HG03469 (cell line): Measurements from ENCODE around the gene SPOCD1.

Experiments used
- ATAC-seq: cut with Tn5 transposase; IDR thresholded peaks from one replicate; pipeline ENCODE4 v1.9.1; 2021; ENCODE audit warnings: mild to moderate bottlenecking, moderate library complexity, moderate number of reproducible peaks; ENCODE audit not compliant: unreplicated experiment

SPOCD1 gene

DNA sequence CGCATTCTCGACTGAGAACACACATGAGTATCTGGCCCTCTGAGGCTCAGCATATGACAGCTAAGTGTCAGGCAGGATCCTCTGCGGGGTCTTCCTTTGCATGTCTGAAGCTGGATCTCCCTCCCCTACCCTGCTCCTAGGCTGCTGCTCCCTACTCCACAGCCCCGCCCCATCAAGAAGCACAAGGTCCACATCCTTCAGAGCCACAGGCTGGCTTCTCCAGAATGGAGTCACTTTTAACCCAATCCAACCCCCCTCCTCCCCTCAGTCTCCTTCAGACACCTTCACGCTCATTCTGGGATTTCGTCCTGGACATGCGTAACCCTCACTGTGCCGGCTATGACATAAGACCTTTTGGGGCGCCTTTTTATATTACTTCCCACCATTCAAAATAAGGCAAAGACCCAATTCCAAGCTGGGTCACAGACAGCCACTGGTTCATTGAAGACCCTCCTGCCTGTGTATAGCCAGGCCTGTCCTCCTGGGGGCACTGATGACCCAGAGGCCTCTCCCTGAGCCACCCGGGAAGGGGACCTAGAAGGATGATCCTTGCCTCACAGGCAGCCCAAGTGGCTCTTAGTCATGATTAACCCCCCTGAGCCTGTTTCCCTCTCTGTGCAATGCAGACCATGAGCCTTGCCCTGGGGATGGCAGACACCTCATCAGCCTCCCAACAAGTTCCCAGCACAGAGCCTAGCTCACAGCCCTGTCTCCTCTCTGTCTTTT lies 56.4 kb downstream of the SPOCD1 start:
- no peak for ATAC-seq

DNA sequence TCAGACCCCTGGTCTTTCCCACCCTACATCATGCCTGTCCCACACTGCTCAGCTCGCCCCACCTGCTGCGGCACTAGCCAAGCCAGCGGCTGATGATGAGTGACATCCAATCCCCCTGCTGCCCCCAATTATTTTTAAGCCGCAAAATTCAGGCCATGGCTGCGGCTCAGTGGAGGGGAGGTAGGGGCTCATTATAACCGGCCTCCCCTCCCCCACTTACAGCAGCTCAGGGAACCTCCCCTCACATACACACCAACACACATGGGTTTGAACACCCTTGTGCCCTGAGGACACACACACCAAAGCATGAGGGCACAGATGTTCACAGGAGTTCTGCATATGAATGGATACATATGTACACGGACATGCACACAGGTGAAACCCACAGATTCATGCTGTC lies 57.0 kb downstream of the SPOCD1 start:
- no peak for ATAC-seq

DNA sequence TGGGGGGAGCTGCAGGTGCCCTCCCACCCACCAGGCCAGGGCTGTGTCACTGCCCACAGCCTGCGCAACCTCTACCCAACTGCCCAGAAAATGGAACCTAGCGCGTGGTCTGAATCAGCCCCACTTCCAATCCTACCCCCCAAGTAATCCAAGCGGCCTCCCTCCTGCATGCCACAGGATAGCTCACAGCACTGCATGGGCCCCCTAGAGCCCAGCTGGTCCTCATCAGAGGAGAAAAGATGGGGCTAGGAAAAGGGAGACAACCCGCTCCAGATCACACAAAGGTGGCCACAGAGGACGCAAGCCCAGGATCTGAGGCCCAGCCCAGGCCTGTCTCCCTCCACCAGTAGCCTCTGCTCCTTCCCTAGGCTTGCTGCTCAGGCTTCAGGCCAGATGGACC lies 57.8 kb downstream of the SPOCD1 start:
- no peak for ATAC-seq

DNA sequence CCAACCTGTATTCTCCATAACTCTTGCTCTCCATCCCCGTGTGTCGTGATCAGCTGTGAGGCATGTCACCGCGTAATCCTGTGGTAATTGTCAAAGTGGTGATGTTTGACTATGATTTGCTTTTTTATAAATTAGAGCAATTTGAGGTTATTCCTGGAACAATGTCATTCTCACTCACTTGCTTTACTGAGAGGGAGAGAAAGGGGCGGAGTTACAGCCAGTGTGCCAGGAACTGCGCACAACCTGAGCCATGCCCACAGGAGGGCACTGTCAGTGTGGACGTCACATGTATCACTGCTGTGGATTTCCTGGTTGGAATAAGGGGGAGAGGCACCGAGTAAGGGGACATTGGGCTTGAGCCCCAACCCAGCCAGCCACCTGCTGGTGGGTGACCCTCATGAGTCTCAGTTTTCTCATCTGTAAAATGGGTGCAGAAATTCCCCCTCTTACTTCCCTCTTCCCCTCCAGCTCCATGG lies 58.6 kb downstream of the SPOCD1 start:
- ATAC-seq, result no peak

DNA sequence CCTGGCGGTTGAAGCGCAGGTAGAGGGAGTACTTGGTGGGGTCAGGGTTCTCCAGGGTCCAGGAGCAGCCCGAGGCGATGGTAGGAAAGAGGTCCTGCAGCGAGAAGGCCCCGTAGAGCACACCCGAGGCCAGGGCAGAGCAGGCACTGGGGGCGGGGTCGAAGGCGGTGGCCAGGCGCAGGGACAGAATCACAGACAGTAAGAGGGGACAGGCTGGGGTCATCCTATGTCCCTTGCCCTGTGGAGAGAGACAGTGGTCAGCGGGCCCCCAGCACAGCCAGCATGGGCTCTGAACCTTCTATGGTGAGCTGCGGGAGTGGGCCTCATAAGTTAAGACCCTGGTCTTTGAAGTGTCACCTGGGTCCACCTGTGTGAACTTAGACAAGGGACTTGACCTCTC lies 59.2 kb downstream of the SPOCD1 start:
- ATAC-seq, result no peak

DNA sequence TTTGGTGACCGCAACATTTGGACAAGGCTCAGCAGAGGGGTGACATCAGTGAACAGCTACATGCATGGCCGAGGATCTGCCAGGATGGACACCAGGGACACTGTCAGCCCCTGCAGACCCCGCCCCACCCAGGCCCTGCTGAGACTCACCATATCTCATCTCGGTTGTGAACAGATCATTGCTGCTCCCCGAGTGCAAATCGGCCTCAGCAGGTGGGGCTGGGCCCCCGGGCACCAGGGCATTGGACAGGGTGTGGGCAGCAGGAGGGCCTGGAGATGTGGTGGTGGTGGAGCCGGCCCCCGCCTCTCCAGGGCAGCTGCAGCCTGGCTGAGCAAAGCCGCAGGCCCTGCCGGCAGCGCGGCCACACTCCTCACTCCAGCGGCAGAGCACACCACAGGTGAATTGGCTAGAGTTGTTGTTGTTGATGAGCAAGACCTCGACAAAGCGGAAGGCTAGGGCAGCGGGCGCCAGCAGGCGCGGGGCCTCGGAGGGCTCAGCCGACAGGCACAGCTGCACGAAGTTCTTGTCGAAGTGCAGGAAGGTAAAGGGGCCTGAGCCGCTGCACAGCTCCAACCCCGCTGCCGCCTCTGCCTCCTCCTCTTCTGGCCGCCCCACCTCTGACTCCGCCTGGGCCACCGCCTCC lies 59.9 kb downstream of the SPOCD1 start:
- no peak for ATAC-seq

DNA sequence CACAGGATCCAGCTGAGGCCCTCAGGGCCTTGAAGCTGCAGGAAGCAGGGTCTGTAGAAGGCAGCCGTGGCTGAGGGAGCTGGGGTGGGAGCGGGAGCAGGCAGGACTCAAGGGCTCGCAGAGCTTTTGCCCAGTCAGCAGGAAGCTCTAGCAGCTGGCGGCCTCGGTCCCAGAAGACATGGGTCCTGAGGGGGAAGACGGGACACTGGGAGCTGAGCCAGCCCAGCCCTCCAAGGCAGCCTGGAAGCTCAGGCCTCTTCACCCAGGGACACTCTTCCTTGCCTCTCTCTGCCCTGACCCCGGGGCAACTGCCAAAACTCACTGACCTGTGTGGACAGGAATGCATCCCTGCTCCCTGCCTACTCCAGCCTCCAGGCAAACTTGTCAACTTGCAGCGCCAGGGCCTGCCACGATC lies 60.6 kb downstream of the SPOCD1 start:
- no peak for ATAC-seq

DNA sequence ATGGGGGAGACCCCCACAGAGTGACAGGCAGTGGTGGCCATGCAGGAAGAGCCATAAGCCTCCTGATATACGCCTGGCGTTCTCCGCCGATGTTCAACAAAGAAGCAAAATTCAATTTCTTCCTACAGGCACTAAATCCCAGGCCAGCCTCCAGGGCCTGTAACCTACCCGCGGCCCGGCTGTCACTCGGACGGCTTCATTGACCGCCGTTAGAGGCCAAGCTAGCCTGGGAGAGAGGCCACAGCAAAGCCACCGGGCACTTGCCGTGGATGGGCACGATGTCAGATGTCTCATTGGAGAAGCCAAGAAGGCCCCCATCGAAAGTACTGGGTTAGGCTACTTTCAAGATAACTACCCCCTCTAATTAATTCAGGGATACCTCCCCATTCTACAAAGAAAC lies 61.4 kb downstream of the SPOCD1 start:
- ATAC-seq, result no peak

DNA sequence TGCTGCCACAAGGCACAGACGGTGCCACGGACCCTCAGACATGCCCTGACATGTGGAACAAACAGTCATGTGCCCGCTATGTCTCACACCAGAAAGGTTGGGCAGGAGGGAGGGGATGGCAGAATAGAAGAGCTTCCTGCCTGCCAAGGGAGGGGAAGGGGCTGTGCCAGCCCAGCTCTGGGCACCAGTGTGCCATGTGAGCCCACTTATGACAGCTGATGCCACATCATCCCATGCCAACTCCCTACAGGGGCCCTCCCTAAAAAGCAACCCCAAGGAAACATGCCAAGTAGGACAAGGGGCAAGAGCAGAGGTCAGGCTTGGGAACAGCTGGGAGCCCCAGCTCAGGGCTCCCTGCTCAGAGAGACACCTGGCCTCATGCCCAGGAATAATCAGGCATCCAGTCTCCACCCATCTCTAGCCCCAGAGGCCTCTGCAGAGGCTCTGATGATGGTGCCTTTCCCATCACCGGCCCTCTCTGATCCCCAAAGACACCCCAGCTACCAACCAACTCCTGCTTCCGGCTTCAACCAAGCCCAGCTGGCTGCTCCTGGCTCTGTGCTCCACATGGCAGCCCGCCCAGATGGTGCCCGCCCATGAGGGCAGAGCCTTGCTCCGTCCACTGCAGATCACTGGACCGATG lies 62.0 kb downstream of the SPOCD1 start:
- no peak for ATAC-seq

DNA sequence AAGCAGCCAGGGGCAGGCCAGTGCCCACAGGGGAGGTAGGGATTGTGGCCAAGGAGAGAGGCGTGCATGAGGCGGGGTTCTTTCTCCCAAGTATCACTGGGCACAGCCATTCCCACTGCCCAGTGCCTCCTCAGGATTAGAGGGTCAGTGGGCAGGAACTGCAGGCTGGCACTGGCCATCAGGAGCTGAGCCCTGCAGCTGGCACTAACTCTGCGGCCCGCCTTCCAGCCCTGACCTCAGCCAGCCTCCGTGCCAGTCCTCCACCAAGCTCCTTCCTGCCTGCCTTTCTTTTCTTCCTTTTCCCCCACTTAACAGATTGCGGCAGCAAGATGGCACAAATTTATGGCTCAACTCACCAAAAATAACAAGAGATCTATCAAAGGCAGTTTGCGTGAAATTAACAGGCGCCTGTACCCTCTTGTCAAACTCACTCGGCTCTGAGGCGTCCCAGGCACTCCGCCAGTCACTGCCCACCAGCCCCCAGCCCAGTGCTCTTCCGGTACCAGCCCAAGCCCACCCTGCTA lies 62.8 kb downstream of the SPOCD1 start:
- no peak for ATAC-seq

DNA sequence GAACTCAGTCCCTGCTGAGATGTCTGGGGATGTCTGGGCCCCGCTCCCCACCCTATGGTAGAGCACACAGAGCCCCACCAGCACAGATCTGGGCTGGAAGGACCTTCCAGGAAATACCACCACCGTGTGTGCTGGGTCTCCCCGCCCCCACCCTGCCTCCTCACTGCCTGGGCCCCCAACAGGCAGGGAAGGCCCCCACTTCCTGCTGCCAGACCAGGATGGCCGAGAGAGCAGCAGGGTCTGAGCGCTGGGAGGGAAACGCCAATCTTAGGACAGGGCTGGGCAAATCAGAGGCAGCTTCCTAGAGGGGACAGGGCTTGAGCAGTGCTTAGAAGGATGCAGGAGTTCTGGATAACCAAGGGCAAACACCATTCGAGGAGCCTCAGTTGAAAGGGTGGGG lies 63.6 kb downstream of the SPOCD1 start:
- ATAC-seq, result no peak

DNA sequence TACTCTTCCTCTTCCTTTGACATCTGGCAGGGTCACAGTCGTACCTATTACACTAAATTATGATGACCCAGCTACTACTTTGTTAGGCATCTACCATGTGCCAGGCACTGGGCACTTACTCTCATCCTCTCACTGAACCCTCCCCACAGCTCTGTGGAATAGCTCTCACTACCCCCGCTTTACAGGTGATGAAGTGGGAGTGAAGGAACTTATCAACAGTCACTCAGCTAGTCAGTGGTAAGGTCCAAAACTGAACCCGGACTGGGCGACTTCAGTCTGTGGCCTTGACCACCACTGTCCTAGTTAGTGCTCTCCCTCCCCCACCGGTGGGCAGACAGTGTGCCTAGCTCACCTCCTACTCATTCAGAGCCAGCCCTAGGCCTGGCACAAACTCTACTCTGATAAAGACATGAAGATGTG lies 64.0 kb downstream of the SPOCD1 start:
- no peak for ATAC-seq

DNA sequence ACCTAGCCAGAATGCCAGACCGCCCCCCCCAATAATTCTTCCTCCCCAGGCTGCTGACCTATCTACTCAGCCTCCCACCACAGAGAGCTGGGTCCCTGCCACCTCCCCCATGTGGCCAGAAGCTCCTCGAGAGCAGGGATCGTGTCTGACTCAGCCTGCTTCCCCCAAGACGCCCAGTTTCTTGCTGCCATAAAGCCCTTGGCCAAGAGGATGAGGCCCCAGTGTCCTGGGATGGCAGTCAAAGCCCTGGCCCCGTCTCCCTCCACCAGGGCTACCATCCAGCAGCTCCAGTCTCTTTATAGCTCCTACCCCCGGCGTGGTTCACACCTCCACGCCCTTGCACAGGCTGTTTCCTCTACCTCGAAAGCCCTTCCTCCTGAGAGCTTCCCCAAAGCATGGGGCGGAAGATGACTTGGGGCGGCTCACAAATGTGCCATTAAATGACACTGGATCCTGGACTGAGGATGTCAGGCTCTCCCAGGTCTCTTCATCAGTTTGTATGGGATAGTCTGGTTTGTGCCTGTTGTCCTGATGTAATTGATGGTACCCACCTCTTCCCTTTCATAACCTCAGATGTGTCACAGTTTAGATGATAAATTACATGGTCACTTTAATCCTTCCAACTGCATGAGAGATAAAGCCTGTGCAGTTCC lies 64.8 kb downstream of the SPOCD1 start:
- no peak for ATAC-seq

DNA sequence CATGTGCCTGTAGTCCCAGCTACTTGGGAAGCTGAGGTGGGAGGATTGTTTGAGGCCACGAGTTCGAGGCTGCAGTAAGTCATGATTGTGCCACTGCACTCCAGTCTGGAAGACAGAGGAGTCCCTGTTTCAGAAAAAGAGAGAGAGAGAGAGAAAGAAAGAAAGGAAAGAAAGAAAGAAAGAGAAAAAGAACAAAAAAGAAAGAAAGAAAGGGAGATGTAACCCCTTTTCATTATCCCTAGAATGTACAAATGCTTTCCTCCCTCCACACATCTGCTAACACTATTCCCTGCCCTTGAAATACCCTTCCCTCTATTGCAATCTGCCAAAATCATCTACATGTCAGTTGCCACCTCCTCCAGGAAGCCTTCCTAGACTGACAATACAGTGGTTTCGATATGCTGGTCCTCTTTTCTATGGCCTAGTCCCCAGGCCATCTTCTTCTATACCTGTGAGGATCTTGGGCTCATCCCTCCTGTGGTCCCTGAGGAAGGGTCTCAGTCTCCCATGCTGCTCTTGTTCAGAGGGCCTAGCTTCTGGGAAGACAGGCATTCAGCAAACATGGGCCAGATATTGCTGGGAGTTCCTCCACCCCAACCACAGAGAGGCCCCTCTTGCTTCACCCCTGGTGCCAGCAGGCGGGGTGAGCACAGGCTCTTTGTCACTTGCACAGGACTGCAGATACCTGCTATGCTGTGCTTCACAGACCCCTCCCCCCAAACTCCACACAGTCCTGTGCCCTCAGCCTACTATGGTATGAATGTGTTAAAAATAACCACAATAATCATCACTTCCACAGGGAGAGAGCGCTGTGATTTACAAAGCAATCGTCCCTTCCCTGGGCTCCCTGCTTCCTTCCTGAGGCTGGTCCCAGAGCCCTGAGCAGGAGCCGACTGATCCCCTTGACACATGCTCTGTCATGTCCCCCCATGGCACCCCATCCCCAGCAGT lies 65.8 kb downstream of the SPOCD1 start:
- no peak for ATAC-seq

DNA sequence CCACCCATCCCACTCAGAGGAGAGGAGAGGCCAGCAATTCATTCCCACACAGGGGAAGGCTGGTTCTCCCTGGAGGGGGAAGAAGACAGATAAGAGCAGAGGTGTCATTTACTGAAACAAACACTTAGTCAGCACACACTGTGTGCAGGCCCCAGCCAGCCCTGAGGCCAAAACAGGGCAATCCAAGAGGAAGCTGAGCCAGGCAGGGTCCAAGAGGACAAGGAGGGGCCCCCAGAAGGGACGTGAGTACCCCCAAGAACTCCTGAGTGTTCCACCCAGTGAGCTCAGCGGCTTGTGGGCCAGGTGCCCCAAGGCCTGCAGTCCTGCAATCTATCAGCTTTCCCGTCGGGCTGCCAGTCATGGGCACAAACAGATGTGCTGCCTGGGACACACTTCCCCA lies 67.5 kb downstream of the SPOCD1 start:
- ATAC-seq, result no peak

DNA sequence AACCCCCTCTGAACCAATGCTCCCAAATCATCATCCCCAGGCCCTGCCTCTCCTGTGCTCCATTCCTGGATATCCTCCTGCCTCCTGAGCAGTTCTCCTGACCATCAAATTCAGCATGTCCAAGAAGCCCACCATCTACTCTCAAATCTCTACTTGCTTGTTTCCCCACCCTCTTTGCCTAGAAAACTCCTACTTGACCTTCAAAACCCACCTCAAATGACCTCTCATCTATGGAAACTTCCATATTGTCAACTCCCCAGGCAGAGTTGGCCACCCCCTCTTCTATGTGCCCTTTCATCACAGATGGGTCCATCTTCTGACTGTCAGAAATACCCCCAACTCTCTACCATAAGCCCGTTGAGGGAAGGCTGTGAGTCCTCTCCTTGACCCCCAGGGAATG lies 68.5 kb downstream of the SPOCD1 start:
- no peak for ATAC-seq

DNA sequence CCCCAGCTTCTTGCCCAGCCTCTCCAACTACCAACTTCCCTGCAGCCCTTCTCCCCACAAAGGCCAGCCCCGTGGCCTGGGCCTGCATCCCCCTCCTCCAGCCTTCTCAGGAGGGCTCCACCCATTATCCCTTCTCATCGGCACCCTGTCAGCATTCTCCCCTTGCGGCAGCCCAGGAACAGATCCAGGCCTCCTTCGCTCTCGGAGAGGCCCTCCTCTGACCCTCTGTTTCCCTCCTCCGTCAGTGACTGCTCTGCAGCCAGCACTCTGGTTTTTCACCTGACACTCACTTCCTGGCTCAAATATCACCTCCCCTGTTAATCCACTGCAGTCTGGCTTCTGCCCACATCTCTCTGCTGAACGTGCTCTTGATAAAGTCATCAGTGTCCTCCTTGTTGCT lies 69.1 kb downstream of the SPOCD1 start:
- no peak for ATAC-seq

DNA sequence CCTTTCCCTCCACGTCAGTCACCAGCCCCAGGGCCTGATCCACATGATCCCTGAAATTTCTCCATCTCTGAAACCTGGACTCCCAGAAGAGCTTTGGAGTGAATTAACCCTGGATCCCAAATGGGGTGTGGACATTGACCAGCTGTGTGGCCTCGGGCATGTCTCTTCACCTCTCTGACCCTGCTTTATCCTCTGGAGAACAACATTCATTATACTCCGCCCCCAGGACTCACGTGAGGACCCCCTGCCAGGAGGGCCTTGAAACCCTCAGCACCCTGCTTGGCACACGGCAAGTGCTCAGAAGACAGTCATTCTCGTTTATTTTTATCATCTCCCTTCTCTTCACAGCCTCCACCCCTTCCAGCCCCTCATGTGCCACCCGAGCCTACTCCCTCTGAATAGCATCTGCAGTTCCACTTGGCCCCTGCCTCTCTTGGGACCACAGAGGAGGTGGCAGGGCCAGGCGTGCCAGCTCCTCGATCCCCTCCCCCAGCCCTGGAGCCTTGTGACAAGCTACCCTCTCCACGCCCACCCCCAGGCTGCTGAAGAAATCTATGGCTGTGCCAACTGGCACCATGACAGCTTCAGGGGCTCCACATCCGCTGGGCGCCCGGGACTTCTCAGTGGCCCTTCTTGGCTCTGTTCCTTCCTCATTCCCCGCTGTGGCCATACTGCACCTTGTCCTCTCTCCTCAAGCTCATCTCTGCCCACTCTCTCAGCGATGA lies 69.7 kb downstream of the SPOCD1 start:
- no peak for ATAC-seq

DNA sequence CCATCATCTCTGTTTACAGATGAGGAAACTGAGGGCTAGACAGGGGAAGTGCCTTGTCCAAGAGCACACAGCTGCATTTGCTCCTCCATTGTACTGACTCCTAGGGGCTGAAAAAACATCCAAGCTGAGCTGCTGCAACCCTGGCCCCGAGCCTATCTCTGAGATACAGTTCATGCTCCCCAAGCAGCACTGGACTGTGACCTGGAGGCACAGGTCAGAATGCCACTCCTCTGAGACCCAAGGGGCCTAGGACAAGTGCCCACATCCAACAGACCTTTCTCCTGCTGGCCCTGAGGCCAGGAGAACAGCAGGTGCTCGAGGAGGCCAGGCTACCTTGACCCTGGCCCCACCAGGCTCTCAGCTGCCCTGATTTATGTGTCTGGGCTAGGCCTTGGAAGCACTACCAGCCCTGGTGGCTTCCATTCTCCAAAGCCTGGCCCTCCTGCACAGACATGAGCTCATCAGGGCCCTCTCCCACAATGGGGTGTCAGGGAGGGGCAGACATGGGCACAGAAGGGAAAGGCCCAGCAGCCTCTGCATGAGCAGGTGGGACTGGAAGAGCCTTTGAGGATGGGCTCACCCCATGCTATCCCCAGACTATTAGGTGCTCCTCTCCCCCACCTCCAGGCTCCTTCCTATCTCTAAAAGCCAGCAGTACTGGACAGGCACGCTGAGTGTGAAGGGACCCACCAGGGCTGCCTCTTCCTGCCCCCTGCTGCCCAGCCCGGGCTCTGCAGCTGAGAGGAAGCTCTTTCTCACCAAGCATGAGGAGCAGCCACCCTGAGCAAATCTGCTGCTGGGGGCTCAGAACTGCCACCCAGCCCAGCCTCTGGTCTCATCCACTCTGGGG lies 70.5 kb downstream of the SPOCD1 start:
- ATAC-seq, result no peak
